Measurements from ENCODE around the gene RELA. TPM values are rescaled to one million over a fixed set of nuclear protein-coding genes. Genes with fewer than 3 reads are reported as not detected.
A peak's percentile ranks its signal among the peaks of the same experiment; 100 is the strongest.

RELA gene
- total RNA-seq, 2 donors from 2014 or later: 51.8 to 98.4 TPM

GRCh38 chr11:65672982-65673381 lies 10.3 kb upstream of the RELA start:
- intact Hi-C loops (cut with DNase I): no loop called here
- 93% methylated on average over 2 of the region's 2 CpGs for WGBS
- H3K4me3 ChIP-seq: no peak overlapping the region

DNA sequence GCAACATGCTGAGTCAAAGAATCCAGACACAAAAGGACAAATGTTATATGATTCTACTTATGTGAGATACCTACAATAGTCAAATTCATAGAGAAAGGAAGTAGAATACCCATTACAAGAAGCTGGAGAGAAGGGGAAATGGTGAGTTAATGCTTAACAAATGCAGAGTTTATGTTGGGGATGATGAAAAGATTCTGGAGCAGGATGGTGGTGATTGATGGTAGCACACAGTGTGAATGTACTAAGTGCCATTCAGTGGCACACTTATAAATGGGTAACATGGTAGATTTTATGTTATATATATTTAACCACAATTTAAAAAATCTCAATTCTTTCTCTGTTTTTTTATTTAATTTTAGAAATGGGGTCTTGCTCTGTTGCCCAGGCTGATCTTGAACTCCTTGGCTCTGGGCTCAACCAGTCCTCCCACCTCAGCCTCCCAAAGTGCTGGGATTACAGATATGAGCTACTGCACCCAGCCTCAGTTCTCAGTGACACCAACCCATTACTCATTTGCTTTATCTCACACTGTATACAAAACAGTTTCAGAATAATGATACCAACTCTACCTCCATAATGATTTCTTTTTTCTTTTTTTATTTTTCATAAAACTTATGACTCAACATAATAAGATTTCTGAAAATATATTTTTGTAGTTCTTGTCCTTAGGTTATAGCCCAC lies 9.6 kb upstream of the RELA start:
- TF ChIP-seq POLR2A (IDR thresholded peaks at IDR 0.05) (no peak), CTCF (IDR thresholded peaks at IDR 0.05) (no peak), POLR2AphosphoS5 (IDR thresholded peaks at IDR 0.05) (no peak)
- no peak overlapping the region for H3K4me3 ChIP-seq
- no peaks in the 10 kb centered on the region for H3K27me3 ChIP-seq (replicated peaks; ENCODE audit: insufficient read depth)
- H3K4me1 ChIP-seq (replicated peaks): no peaks in the 10 kb centered on the region
- no peaks in the 10 kb centered on the region for H3K36me3 ChIP-seq
- no peaks in the 10 kb centered on the region for H3K9me3 ChIP-seq
- intact Hi-C loops (cut with DNase I): no loop called here
- H3K27ac ChIP-seq: no peak overlapping the region
- no peak for DNase-seq (ENCODE audit: low spot score)

More at GRCh38 chr11:65672982-65673381, 10.3 kb upstream of the RELA start:
- TF ChIP-seq CTCF (IDR thresholded peaks at IDR 0.05): no peak
- TF ChIP-seq POLR2A (IDR thresholded peaks at IDR 0.05): no peak
- no peak for TF ChIP-seq POLR2AphosphoS5 (IDR thresholded peaks at IDR 0.05)
- no peaks in the 10 kb centered on the region for H3K9me3 ChIP-seq
- H3K27ac ChIP-seq: no peak overlapping the region
- no peaks in the 10 kb centered on the region for H3K27me3 ChIP-seq (replicated peaks; ENCODE audit: insufficient read depth)
- no peak for DNase-seq (ENCODE audit: low spot score)
- H3K36me3 ChIP-seq: no peaks in the 10 kb centered on the region
- no peaks in the 10 kb centered on the region for H3K4me1 ChIP-seq (replicated peaks)

DNA sequence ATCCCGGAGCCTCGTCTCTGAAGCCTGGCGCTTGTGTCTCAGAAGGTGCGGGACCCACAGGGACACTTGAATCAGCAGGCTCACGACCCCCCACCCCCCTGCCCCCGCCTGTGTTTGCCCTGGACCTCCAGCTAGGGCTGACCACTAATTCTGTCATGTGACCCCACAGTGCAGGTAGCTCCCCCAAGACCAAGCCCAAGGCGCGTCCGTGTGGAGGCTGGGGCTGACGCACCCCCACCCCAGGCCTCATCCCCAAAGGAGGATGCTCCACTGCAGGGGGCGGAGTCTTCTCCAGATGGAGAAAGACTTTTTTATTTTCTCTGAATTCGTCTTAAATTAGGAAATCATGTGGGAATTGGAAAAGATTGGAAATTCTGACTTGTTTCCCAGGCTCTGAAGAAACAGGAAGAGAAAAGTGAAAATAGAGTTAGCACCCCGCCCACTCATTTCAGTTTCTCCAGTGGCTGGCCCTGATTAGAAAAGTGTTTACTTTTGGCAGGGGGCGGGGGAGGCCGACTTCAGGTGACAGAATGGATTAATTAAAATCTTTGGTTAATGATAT lies 1.0 kb upstream of the RELA start:
- intact Hi-C loops (cut with DNase I): loop anchor here (5.0 kb wide), 1 partner anchor 86 kb away; the partner anchor contains the start of gene EHBP1L1
- 3% methylated on average over 13 of the region's 15 CpGs for WGBS
- H3K27me3 ChIP-seq (replicated peaks; ENCODE audit: insufficient read depth): no peaks in the 10 kb centered on the region
- TF ChIP-seq POLR2A (IDR thresholded peaks at IDR 0.05): peak; percentile 6
- peak; percentile 20 for TF ChIP-seq POLR2AphosphoS5 (IDR thresholded peaks at IDR 0.05)
- TF ChIP-seq CTCF (IDR thresholded peaks at IDR 0.05): peak in 1 of 4 experiments; percentile 17
- H3K4me3 ChIP-seq: peak overlapping the region; percentile 97 to 100
- peaks cover 15% of the 10 kb centered on the region for H3K4me1 ChIP-seq (replicated peaks)
- no peak for DNase-seq (ENCODE audit: low spot score)
- H3K36me3 ChIP-seq: peaks cover 6 to 9% of the 10 kb centered on the region in 2 donors
- H3K27ac ChIP-seq: peak overlapping the region; percentile 98 to 99
- H3K9me3 ChIP-seq: no peaks in the 10 kb centered on the region

DNA sequence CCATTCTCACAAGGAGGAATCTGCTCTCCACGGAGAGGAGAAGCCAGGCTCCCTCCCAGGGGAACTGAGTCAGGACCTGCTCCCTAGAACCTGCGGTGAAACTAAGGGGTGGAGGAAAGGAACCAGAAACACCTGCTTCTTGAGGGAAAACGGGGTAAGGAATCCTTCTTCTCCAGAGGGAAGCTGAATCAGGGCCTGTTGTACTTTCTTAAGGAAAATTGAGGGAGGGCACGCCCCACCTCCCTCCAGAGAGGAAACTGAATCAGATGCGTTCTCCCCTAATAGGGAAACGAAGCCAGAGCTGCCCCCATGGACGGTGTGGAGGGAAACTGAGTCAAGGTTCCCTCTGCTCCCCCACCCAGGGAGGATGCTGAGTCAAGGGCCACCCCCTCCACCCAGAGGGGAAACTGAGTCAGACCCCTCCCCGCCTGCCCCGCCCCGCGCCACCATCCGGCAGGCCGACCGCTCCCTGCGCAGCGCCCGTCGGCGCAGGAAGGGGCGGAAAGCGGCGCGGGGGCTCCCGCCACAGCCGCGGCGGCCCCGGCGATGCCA lies 393 bp downstream of the RELA start:
- WGBS: 0% methylated on average over 23 of the region's 29 CpGs
- no peaks in the 10 kb centered on the region for H3K9me3 ChIP-seq
- no peaks in the 10 kb centered on the region for H3K27me3 ChIP-seq (replicated peaks; ENCODE audit: insufficient read depth)
- H3K4me1 ChIP-seq (replicated peaks): peaks cover 15% of the 10 kb centered on the region
- H3K27ac ChIP-seq: peak overlapping the region; percentile 98 to 99
- no peak for DNase-seq (ENCODE audit: low spot score)
- intact Hi-C loops (cut with DNase I): loop anchor here (5.0 kb wide), 1 partner anchor 85 kb away; the partner anchor contains the start of gene EHBP1L1
- peaks cover 16 to 19% of the 10 kb centered on the region in 2 donors for H3K36me3 ChIP-seq
- TF ChIP-seq POLR2A (IDR thresholded peaks at IDR 0.05) (no peak), CTCF (IDR thresholded peaks at IDR 0.05) (no peak), POLR2AphosphoS5 (IDR thresholded peaks at IDR 0.05) (no peak)
- H3K4me3 ChIP-seq: peak overlapping the region; percentile 97 to 100

Measured in prostate gland (tissue), 2 donors.